Stimulated activated CD8-positive, alpha-beta memory T cell treated with anti-CD3 and anti-CD28 coated beads, Interleukin-7, amount 100 ng/mL, for 4 hours (primary cell): Measurements from ENCODE around the gene KCNN3.
"Not testable (repeated sequence)": the region's sequence is repeated elsewhere in the genome, so short reads cannot be mapped to it uniquely, and the experiment has no call there.

Source experiments
- DNase-seq, 2 donors: peaks; one replicate each; pipeline ENCODE4 v3.0.0-alpha.2; 2020; ENCODE audit warnings: low read depth in 2 of 2

The KCNN3 gene

DNA sequence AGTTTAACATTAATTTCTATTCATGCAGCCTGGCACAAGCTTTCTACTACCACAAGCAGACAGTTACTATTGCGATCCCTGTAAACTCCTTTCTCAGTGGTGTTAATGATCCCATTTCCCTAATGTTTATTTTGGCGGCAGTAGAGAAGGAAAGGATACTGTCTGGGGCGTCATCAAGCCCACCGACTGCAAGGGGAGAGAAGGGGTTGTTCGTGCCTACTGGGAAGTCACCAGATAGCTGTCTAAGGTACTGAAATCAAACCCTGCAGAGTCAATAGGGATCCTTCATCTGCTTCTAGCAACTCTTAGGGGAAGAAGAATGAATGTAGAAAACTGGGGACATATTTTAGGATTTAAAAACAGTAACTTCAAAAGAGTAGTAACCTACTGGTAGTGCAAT lies 166.9 kb downstream of the KCNN3 start:
- DNase-seq, result no peak

DNA sequence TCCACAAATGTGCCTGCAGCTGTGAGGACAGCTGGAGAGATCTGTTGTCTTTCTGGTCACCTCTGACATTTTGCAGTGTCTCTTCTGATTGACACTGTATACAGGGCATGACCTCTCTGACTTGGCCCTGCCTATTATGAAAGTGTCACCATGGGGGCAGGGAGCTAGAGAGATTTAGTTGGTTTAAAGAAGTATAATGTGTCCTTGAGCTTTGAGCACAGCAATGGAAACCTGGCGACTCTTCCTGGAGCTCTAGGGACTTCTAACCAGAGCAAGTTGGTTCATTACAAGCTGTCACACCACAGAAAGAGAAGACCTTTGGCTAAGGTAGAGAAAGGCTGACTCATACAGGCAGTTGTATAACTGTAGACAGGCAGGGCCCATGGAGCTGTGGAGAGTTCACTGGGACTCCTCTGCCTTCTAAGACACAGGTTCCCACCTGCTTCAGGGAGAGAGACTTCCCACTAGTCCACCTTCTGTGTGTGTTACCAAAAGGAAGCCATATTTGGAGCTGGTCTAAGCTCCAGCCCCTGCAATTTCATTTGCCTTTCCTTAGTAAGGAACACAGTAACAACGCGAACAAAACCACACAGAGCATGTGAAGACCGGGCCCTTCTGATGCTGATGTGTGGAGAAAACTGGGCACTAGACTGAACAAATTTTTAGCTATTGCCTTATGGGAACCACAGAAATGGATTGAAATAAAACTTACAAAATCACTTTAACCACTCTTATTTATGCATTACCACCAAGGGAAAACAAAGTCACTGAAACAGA lies 171.6 kb downstream of the KCNN3 start:
- no peak for DNase-seq

DNA sequence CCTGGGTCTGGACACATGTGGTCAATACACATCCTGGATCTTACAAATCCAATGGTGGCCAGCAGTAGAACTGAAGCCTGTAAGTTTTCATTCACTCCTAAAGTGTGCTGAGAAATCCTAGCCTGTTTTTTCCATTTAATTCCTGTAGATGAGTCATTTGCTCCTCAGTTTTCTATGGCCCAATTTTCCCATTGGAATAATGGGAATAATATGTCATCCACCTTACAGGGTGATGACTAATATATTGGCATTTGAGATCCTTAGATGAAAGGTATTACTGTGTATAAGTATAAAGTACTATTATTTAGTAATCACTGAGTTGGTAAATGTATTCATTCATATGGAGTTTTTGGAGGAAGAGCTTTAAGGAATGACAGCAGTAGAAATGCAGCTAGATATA lies 172.4 kb downstream of the KCNN3 start:
- DNase-seq, result no peak

DNA sequence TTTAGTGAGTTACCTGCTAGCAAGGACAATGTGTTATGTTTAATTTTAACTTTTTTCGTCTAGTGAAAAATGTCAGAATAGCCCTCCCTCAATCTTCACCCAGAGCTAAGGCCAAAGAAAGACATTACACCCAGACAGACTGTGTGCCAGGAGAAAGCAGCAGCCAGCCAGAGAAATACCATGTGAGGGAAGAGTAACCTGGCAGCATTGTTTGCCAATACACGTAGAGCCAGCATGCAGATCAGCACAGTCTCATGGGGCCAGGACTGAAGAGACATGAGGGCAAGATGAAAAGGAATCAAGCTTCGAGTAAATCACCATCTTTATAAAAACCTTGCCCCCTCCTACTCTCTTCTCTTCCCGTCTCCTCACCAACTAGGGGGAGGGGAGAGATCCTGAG lies 173.6 kb downstream of the KCNN3 start:
- DNase-seq, result no peak

DNA sequence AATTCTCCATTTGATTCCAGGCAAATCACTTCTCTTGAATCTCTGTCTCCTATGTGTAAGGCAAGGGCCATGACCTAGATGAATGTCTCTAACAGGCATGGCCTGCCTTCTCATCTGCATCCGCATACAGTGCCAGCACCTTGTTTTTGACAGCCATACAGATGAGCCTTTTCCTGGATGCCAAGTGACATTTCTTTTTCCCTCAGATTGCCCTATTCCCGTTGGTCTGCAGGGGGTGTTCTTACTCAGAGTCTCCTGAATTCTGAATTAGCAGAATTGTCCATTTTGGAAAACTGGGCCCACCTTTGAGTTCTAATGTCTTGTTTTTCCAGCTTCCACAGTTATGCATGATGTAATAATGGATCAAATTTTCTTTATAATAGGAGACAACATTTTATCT lies 174.1 kb downstream of the KCNN3 start:
- no peak for DNase-seq

DNA sequence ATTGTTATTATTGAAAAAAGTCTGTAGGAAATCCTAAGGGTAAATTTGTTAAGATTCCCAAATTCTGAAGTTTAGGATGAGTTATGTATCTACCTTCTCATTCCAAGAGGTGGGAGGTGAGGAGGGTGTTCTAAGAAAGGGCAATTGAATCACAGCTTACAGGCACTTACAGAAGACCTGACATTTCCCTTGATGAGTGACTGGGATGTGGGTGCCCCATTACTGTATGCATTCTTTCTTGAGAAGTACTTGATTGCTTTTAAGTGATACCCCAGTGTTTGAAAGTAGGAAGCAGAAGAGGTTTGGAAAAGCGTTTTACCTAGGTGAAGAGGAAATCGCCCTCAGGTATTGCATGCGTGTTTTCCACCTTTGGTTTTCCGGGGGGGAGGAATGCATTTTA lies 175.1 kb downstream of the KCNN3 start:
- DNase-seq, result no peak

DNA sequence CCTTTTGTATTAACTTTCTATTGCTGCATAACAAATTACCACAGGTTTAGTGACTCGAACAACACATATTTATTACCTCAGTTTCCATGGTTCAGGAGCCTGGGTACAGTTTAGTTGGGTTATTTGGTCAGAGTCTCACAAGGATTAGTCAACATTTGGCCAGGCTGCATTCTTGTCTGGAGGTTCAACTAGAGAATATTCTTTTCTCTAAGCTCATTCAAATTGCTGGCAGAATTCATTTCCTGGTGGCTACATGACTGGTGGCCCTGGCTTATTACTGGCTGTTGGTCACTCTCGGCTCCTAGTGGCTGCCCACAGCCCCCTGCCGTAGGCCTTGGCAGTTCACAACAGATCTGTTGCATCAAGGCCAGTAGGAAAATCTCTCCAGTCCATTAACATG lies 181.0 kb downstream of the KCNN3 start:
- DNase-seq, result no peak

DNA sequence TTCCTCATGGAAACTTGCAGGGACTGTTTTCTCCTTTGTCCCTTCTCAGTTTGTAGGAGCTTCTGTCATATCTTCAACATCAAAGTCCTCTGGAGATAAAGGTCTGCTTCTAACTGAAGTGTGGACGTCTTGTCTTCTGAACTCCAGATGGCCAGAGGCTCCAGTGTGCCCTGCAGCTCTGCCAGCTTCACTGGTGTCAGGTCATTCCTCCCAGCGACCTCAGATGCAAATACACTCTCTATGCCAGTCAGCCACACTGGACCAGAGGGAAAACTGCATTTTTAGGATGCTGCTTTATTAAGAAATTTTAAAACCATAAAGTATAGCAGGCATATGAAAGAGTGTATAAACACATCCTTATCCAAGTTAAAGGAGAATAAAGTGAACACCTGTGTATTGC lies 183.6 kb downstream of the KCNN3 start:
- no peak for DNase-seq

DNA sequence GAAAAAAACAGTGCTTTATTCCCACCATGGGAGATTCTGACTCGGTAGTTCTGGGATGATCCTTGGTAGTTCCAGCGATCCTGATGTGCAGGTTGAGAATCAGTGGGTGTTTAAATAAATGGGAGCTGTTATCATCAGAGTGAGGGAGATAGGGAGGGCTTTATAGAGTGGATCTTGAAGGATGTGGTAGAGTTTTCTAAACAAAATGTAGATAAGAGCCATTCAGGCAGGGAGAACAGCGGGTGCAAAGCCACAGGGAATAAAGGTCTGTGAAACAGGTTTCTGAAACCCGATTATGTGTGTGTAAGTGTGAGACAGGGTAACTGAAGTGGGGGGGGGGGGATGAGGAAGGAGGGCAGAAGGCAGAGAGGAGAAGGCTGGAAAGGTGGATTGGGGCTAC lies 186.3 kb downstream of the KCNN3 start:
- no peak for DNase-seq

DNA sequence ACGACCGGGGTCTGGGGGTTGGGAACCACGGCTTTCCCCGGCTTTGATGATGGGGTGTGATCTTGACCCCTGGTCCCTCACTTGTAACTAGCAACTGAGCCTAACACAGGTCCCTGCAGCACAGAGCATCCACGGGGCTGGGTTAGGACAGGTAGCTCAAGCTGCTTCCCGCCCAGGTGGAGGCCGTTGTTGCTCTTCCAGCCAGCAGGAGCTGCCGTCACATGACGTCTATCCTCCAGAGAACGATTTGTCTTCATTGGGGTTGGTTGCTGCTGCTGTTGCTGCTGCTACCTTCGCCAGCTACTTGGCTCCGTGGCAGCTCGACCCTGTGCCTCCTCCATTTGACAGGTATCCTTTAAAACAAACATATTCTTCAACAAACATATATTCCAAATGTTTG lies 187.8 kb downstream of the KCNN3 start:
- DNase-seq, result no peak

DNA sequence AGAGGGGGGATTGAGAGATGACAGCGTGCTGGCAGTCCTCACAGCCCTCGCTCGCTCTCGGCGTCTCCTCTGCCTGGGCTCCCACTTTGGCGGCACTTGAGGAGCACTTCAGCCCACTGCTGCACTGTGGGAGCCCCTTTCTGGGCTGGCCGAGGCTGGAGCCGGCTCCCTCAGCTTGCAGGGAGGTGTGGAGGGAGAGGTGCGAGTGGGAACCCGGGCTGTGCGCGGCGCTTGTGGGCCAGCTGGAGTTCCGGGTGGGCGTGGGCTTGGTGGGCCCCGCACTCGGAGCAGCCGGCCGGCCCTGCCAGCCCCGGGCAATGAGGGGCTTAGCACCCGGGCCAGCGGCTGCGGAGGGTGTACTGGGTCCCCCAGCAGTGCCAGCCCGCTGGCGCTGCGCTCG lies 192.2 kb downstream of the KCNN3 start:
- not testable (repeated sequence) for DNase-seq

DNA sequence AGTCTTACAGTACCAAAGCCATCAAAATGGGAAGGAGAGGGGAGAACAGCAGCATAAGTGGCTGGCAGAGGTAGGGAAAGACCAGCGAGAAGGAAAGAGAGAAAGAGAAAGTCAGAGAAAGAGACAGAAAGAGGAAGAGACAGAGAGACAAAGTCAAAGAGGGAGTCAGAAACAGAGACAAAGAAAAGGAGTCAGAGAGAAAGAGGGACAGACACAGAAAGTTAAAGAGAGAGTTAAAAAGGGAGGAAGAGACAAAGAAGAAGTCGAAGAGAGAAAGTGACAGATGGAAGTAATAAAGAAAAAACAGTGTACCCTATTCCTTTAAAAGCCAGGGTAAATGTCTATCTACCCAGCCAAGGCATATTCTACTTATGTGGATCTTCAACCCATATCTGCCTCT lies 193.2 kb downstream of the KCNN3 start:
- not testable (repeated sequence) for DNase-seq

DNA sequence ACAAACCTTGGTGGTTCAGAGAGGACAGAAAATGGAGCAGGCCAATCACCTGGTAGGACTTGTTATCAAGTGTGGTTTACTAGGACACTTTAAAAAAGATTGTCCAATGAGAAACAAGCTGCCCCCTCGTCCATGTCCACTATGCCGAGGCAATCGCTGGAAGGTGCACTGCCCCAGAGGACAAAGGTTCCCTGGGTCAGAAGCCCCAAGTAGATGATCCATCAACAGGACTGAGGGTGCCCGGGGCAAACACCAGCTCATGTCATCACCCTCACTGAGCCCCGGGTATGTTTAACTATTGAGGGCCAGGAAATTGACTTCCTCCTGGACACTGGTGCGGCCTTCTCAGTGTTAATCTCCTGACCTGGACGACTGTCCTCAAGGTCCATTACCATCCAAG lies 195.6 kb downstream of the KCNN3 start:
- DNase-seq, result not testable (repeated sequence)

DNA sequence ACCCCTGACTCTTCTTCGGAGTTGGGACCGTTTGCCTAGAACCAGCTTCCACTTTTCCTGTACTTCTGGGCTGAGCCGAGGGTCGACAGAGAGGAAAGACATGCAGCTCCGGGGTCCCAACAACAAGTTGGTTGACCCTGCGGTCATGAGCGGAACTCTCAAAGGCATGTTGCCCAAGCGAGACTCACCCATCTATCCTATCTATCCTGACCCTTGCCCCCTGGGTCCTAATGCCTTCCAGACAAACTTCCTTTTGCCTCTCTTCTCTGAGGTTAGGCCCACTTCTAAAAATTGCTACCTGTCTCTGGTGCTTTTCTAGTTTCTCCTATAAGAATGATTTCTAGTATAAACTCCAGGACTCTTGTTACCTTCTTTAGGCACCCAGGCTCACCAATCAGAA lies 197.8 kb downstream of the KCNN3 start:
- DNase-seq, result not testable (repeated sequence)

DNA sequence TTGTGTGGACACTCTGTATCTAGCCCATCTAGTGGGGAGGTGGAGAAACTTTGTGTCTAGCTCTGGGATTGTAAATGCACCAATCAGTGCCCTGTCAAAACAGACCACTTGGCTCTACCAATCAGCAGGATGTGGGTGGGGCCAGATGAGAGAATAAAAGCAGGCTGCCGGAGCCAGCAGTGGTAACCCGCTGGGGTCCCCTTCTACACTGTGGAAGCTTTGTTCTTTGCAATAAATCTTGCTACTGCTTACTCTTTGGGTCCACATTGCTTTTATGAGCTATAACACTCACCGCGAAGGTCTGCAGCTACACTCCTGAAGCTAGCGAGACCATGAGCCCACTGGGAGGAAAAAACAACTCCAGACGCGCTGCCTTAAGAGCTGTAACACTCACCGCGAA lies 198.7 kb downstream of the KCNN3 start:
- not testable (repeated sequence) for DNase-seq

DNA sequence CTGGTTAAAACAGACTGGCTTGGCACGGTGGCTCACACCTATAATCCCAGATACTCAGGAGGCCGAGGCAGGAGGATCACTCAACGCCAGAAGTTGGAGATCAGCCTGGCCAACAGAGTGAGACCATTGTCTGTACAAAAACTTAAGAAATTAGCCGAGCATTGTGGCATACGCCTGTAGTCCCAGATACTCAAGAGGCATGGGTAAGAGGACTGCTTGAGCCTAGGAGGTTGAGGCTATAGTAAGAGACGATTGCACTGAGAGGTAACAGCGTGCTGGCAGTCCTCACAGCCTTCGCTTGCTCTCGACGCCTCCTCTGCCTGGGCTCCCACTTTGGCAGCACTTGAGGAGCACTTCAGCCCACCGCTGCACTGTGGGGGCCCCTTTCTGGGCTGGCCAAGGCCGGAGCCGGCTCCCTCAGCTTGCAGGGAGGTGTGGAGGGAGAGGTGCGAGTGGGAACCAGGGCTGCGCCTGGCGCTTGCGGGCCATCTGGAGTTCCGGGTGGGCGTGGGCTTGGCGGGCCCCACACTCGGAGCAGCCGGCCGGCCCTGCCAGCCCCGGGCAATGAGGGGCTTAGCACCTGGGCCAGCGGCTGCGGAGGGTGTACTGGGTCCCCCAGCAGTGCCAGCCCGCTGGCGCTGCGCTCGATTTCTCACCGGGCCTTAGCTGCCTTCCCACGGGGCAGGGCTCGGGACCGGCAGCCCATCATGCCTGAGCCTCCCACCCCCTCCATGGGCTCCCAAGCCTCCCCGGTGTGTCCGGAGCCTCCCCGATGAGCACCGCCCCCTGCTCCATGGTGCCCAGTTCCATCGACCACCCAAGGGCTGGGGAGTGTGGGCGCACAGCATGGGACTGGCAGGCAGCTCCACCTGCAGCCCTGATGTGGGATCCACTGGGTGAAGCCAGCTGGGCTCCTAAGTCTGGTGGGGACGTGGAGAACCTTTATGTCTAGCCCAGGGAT lies 199.5 kb downstream of the KCNN3 start:
- DNase-seq, result not testable (repeated sequence)

DNA sequence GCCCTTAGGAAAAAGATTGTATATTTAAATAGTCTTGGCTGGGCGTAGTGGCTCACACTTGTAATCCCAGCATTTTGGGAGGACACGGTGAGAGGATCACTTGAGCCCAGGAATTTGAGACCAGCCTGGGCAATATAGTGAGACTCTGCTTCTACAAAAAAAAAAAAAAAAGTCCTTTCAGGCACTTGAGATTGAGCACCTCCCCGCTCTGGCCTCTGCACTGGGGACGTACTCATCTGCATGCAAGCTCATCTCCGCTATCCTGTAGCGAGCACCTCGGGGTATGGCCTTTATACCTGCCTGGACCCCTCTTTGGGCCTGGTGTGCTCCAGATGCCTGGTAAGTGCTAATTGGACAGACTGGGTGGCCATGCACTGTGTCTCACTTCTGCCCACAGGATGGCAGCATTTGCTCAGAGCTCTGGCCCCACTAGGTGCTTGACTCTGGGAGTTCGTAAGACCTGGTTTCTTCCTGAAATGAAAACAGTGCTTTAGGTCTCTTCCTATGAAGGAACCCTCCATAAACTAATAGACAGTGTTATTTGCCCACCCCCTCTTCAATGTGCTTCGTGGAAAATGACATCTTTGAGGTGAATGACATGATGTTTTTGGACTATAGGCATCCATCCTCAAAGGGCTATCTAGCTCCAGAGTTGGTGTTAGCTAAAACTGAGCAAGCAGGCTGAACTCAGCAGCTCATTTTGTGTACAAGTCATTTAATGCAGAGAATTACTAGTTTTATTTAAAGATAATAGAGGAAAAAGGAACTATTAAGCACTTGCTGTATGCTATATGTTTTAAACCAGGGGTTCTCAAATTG lies 200.4 kb downstream of the KCNN3 start:
- DNase-seq, result peak; percentile 59 to 63

DNA sequence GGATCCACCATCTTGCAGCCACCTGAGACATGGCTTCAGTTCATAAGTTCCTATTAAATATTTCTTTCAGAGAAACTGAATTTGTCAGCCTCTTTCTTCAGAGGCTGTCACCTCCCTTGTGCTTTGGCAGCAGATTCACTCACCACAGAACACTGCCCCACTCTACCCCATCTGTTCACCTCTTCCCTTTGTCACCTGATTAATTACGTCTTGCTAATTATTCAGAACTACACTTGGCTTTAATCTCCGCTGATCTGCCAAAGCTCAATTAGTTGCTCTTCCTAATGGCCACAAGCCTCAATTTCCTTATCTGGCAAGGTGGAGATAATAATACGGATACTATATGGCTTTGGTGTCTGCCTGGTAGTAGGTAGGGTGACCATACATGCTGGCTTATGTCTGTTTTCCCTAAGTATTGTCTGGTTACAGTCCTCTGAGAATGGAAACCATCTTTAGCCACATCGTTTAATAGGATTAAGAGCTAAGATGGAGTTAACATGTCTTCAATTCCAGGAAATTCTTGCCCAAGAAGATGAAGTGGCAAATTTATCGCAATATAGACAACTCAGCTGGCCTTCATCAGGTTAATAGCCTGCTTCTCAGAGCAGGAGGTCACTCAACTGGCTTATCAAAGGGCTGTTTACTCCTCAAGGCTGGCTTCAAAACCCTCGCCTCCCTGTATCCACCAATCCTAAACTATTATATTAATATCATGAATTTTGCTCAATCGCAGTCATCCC lies 203.9 kb downstream of the KCNN3 start:
- DNase-seq, result no peak

DNA sequence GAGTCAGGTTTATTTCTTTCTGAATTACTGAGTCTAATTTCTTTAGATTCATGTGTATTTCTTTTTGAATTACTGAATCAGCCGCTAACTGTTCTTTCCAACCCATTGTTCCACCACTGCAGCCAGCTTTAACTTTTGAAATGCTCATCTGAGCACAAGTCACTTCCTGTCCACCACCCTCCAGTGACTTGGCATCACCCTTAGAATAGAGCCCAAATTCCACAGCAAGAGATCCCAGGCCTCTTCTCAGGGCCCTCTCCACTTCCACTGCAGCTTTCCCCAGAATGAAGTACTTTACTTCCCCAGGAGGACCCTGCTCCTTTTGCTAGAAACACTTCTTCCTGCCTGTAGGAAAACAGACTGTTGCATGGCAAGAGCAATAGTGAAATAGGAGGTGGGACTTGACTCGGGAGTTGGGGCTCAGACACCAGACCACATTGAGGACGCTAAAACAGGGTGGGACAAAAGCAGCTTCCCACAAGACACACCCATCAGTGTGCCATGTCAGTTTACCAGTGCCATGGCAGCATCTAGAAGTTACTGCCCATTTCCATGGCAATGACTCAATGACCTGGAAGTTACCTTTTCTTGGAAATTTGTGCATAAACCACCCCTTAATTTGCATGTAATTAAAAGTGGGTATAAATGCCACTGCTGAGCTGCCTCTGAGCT lies 205.6 kb downstream of the KCNN3 start:
- DNase-seq, result no peak

DNA sequence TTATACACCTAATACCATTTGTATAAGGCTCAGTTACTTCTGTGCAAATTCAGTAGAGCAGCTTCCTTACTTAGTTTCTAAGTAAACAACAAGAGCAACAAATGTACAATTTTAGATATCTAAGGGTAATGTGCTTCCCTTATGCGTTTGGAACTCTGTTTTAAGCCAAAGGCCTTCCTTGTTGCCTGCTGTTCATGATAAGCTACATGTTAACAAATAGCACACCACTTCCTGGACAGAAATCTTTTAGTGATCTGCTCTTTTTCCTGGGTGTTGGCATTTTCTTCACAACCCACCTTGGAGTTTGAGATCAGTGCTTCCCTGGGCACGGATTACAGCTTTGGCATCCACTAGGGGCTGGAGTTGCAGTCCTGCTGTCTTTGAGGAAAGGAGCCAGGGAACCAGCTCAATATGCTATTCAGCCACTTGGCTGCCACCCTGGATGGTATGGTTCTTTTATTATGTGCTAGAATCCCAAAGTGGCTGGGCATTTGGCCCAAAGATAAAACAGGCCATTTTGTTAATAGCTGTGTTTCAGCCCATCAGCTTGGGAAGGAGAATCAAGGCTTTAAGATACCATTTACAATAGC lies 206.5 kb downstream of the KCNN3 start:
- no peak for DNase-seq
